CD4-positive, alpha-beta T cell treated with Interleukin-21 for 1 hour (primary cell): Measurements from ENCODE around the gene CAMK2G.
A peak's percentile ranks its signal among the peaks of the same experiment; 100 is the strongest.
"Not testable (repeated sequence)": the region's sequence is repeated elsewhere in the genome, so short reads cannot be mapped to it uniquely, and the experiment has no call there.

ENCODE experiments used
- DNase-seq: peaks from one replicate; pipeline ENCODE4 v3.0.0-alpha.2; 2020

Gene CAMK2G

DNA sequence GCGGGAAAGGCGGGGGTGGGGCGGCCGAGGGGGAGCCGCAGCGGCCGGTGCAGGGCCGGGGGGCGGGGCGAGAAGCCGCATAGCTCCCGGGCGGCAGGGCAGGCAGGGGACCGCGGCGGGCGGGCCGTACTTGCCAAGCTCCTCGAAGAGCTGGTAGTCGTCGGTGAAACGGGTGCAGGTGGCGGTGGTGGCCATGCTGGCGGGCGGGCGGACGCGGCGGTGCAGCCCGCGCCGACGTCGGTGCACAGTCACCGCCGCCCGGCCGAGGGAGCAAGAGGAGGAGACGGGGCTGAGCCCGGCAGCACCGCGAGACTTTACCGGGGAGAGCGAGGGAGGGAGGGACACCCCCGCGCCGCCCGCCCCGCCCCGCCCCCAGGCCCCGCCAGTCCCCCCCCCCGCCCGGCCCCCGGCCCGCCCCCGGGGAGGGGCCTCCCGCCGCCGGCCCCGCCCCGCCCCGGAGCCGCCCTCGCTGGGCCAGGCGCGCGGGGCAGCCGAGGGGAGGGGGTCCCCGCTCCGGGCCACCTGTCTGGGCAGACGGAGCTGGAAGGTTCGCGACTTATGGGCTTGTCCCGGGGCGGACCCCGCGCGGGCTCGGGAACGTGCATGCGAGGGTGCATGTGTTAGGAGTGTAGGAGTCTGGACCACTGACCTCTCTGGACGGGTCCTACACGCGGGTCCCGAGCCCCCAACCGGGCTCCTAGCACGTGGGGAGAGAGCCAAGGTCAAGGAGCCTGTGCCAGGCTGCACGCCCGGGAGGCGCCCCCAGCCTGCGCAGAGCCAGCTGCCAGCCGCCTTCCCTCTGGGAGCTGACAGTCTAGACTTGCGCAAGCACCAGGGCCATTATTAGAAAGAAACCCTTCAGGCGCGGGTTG is at the start of gene CAMK2G:
CAMK2G (minus strand) TSS at position 289 of the 872 bp plus-strand sequence; CDS start at position 195, 94 bp downstream.
- DNase-seq, result peak; percentile 87

DNA sequence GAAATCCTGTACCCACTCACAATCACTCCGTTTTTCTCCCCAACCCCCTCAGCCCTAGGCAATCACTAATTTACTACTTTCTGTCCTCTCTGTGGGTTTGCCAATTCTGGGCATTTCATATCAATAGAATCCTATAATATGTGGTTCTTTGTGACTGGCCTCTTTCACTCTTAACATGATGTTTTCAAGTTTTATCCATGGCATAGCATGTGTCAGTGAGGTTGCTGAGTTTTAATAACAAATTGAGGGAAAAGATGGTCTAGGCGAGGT is 48.4 kb upstream of the CAMK2G start:
- DNase-seq, result no peak

- peak; percentile 65 for DNase-seq
Observed at GRCh38 chr10:73922007-73922863, 47.9 kb upstream of the CAMK2G start.

- DNase-seq, result no peak
Observed at GRCh38 chr10:73920089-73920488, 45.7 kb upstream of the CAMK2G start.

GRCh38 chr10:73919481-73919880 is 45.1 kb upstream of the CAMK2G start:
- DNase-seq, result not testable (repeated sequence)

- DNase-seq, result no peak
Observed at GRCh38 chr10:73917566-73918305, 43.4 kb upstream of the CAMK2G start.

GRCh38 chr10:73916761-73917470 is 42.6 kb upstream of the CAMK2G start:
- no peak for DNase-seq

DNA sequence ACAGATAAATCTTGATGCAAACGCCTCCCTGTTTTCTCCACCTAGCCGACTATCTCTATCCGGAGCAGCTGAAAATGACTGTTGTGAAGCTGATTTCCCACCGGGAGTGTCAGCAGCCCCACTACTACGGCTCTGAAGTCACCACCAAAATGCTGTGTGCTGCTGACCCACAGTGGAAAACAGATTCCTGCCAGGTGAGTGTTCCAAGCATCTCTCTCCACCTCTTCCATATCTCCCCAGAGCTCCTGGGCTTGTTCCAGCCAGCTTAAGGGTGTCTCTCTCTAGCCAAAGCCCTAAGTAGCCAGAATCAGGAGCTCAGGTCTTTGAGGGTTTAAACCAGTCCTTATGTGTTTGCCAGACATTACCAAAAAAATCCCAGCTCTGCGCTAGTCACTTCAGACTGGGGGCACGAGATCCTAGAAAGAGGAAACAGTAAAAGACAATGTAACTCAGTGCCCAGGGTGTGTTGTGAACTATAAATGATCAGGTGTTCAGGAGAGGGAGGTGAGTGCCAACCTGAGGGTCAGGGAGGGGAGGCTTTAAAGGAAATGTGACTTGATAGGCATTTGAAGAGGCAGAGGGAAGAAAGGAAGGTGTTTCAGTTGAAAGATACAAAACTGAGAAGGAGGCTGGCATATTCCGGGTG is 41.0 kb upstream of the CAMK2G start:
- no peak for DNase-seq

- DNase-seq, result no peak
Observed at GRCh38 chr10:73914036-73914435, 39.7 kb upstream of the CAMK2G start.

GRCh38 chr10:73911553-73912004 is 37.2 kb upstream of the CAMK2G start:
- no peak for DNase-seq

DNA sequence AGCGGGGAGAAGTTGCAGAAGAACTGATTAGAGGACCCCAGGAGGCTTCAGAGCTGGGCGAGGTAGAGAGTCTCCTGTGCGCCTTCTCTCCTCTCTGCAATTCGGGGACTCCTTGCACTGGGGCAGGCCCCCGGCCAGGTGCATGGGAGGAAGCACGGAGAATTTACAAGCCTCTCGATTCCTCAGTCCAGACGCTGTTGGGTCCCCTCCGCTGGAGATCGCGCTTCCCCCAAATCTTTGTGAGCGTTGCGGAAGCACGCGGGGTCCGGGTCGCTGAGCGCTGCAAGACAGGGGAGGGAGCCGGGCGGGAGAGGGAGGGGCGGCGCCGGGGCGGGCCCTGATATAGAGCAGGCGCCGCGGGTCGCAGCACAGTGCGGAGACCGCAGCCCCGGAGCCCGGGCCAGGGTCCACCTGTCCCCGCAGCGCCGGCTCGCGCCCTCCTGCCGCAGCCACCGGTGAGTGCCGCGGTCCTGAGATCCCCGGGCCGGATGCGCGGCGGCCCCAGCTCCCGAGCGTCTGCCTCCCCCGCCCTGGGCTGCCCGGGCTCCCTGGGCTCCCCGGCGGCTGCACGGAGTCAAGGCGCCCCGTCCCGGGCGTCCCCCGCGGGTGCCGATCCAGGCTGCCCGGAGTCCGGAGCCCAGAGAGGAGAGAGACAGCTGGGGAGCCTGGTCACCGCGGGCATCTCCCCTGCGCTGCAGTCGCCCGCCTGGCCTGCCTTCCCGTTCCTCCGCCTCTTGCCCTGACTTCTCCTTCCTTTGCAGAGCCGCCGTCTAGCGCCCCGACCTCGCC is 36.6 kb upstream of the CAMK2G start, which contains the start of gene PLAU:
PLAU (plus strand) TSS at position 369 of the 789 bp plus-strand sequence. CDS start 424 bp downstream, outside the sequence.
- peak; percentile 21 for DNase-seq

- DNase-seq, result no peak
Observed at GRCh38 chr10:73910401-73910763, 36.0 kb upstream of the CAMK2G start.

GRCh38 chr10:73909540-73910115 is 35.3 kb upstream of the CAMK2G start:
- DNase-seq, result no peak

- peak; percentile 51 for DNase-seq
Observed at GRCh38 chr10:73908853-73909539, 34.6 kb upstream of the CAMK2G start.

DNA sequence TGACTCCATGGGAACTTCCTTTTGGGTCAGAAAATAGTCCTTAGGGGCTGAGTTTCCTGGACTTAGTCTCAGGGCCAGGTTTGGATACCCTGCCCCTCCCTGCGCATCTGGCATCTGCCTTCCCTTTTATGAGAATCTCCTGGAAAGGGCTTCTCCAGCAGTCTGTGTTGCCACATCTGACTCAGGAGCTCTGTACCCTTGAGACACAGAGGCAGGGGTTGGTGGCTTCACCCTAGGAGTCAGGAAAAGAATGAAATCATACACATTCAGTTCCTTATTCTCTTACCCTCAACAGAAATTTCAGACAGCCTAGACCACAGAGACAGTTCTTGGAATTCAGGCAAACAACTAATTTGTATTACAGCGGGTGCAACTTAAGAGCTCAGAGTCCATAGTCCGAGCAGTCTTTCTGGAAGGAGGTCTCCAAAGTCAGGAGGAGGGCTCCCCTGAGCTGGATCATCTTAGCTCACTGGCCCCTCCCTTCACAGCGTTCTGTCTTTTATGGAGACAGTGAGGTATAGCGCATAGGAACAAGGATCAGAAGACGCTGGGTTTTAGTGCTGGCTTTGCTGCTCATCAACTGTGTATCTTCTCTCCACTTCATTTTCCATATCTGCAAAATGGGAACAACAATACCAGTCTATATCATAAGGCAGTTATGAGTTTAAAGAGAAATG is 33.6 kb upstream of the CAMK2G start:
- DNase-seq, result no peak

DNA sequence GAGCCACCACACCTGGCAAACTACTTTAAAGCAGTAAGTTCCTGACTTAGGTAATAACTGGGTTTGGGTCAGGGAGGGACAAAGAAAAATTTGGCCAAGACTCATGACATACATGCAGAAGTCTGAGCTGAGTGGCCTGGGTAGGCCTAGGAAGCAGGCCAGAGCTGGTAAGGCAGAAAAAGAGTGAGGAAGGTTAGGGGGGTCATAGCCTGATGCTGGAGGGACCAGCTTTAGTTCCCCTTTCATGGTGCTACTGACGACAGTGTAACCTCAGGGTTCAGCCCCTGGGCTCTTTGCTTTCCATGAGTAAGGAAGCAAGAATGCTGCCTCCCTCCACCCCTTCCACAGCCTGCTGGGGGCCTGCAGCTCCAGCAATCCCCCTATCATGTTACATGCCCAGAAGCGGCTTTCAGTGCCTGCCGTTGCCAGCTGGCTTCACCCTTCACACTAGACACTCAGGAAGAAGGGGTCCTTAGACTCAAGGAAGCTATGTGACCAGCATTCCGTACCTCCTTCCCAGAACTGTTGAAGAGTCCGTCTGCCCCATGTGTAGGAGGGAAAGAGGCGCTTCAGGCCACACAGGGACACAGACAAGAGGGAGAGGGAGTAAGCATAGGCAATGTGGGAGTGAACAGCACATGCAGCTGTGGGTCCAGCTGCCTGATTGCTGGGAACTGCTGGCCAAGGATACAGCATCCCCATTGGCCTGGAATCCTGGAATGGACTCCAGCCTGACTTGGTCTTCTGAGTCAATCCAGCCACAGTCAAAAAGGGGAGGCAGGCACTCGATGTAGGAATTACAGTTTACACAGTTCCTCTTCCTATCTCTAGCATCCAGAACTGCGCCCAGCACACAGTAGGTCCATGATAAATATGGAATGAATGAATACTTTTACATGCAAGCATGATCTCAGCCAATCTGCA is 32.4 kb upstream of the CAMK2G start:
- no peak for DNase-seq

GRCh38 chr10:73905256-73906020 is 31.1 kb upstream of the CAMK2G start:
- no peak for DNase-seq

GRCh38 chr10:73902351-73902750 is 28.0 kb upstream of the CAMK2G start:
- DNase-seq, result no peak
